HG02884 (cell line): ENCODE data around the gene RUNX1.
A peak's percentile ranks its signal among the peaks of the same experiment; 100 is the strongest.

Source experiments
- ATAC-seq: cut with Tn5 transposase; IDR thresholded peaks from one replicate; pipeline ENCODE4 v1.9.1; 2021; ENCODE audit warnings: mild to moderate bottlenecking, moderate library complexity; ENCODE audit not compliant: unreplicated experiment

RUNX1 gene

GRCh38 chr21:34907461-34908418 lies 141.4 kb downstream of the RUNX1 start:
- no peak for ATAC-seq

- no peak for ATAC-seq
Observed at GRCh38 chr21:34906401-34906800, 142.7 kb downstream of the RUNX1 start.

GRCh38 chr21:34905218-34905537 lies 143.9 kb downstream of the RUNX1 start:
- no peak for ATAC-seq

- ATAC-seq = no peak
Observed at GRCh38 chr21:34904526-34905217, 144.4 kb downstream of the RUNX1 start.

GRCh38 chr21:34900376-34900775 lies 148.7 kb downstream of the RUNX1 start:
- ATAC-seq = no peak

GRCh38 chr21:34899760-34900159 lies 149.3 kb downstream of the RUNX1 start:
- ATAC-seq = no peak

GRCh38 chr21:34899302-34899701 lies 149.8 kb downstream of the RUNX1 start:
- no peak for ATAC-seq

GRCh38 chr21:34897828-34898227 lies 151.3 kb downstream of the RUNX1 start:
- ATAC-seq = no peak

GRCh38 chr21:34894401-34894800 lies 154.7 kb downstream of the RUNX1 start:
- ATAC-seq = no peak

GRCh38 chr21:34892209-34892608 lies 156.9 kb downstream of the RUNX1 start:
- ATAC-seq = no peak

- ATAC-seq = no peak
Observed at GRCh38 chr21:34891613-34891943, 157.5 kb downstream of the RUNX1 start.

- no peak for ATAC-seq
Observed at GRCh38 chr21:34890724-34891612, 158.1 kb downstream of the RUNX1 start.

- no peak for ATAC-seq
Observed at GRCh38 chr21:34890470-34890723, 158.7 kb downstream of the RUNX1 start.

GRCh38 chr21:34889676-34890469 lies 159.2 kb downstream of the RUNX1 start:
- peak; percentile 32 for ATAC-seq

- ATAC-seq = peak; percentile 1
Observed at GRCh38 chr21:34889320-34889675, 159.8 kb downstream of the RUNX1 start.

GRCh38 chr21:34888569-34889319 lies 160.4 kb downstream of the RUNX1 start:
- ATAC-seq = peak; percentile 50

GRCh38 chr21:34887725-34888568 lies 161.2 kb downstream of the RUNX1 start:
- no peak for ATAC-seq

GRCh38 chr21:34887105-34887442 lies 162.0 kb downstream of the RUNX1 start:
- ATAC-seq = no peak
